ENCODE results near the gene CDC20. TPM values are rescaled to one million over a fixed set of nuclear protein-coding genes. Genes with fewer than 3 reads are reported as not detected.

Gene CDC20
- total and polyA plus RNA-seq, 12 donors, result 0.32 to 12.8 (median 2.3) TPM

DNA sequence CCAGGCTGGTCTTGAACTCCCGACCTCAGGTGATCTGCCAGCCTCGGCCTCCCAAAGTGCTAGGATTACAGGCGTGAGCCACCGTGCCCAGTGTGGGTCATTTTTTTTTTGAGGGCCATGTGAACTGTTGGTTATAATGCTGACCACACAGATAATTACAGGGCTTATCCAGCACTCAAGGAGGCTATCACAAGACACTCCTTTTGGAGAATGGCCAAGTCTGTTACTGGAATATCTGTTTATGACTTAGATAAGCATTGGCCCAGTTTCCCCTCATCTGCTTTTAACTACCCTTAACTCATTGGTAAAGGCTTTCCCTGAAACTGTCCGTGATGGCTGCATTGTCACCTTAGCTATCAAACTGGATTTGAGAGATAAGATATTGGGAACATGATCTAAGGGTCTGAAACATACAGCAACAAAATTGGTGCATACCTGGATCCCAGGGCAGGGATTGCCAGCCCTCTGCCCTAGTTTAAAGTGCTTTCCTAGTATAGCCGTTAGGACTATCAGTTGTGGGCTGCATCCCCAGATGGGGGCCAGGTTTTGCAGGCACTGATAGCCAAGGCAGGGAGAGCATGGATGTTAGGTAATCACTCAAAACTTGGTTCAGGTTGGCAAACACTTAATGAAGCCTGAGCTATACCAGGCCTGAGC is 46.6 kb downstream of the CDC20 start:
- WGBS, 4 donors, result 75 to 83% (median 78%) methylated on average over 6 of the region's 6 CpGs
- peaks cover 0 to 50% of the 10 kb centered on the region in 2 donors for H3K36me3 ChIP-seq (replicated peaks in 1 of 2)
- peak in 2 of 7 donors; percentile 28 to 37 for DNase-seq

DNA sequence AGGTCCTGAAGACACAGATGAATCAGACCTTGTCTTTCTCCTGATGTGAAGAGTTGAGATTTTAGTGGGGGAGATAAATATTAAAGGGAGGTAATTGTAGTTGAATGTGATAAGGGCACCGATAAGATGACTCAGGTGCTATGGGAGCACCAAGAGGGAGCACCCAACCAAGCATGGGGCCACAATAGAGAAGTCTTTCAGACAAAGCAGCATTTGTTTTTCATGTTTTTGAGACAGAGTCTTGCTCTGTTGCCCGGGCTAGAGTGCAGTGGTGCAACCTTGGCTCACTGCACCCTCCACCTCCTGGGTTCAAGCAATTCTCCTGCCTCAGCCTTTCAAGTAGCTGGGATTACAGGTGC is 47.1 kb downstream of the CDC20 start:
- peak overlapping the region in 1 of 5 donors; percentile 21 for H3K27ac ChIP-seq
- 88 to 93% (median 90%) methylated on average over 2 of the region's 2 CpGs for WGBS, 4 donors
- H3K4me1 ChIP-seq (replicated peaks in 1 of 2), result peaks cover 10 to 27% of the 10 kb centered on the region in 2 donors
- no peaks in the 10 kb centered on the region for H3K9me3 ChIP-seq (replicated peaks in 1 of 3)
- TF ChIP-seq, protein P1, sequence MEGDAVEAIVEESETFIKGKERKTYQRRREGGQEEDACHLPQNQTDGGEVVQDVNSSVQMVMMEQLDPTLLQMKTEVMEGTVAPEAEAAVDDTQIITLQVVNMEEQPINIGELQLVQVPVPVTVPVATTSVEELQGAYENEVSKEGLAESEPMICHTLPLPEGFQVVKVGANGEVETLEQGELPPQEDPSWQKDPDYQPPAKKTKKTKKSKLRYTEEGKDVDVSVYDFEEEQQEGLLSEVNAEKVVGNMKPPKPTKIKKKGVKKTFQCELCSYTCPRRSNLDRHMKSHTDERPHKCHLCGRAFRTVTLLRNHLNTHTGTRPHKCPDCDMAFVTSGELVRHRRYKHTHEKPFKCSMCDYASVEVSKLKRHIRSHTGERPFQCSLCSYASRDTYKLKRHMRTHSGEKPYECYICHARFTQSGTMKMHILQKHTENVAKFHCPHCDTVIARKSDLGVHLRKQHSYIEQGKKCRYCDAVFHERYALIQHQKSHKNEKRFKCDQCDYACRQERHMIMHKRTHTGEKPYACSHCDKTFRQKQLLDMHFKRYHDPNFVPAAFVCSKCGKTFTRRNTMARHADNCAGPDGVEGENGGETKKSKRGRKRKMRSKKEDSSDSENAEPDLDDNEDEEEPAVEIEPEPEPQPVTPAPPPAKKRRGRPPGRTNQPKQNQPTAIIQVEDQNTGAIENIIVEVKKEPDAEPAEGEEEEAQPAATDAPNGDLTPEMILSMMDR (IDR thresholded peaks at IDR 0.05), result no peak
- no peak for TF ChIP-seq POLR2A (IDR thresholded peaks at IDR 0.05)
- intact Hi-C loops (cut with DNase I), result no loop called here
- no peak overlapping the region for H3K4me3 ChIP-seq
- no peak for DNase-seq
- H3K36me3 ChIP-seq (replicated peaks in 1 of 2), result peaks cover 0 to 50% of the 10 kb centered on the region in 2 donors
- no peaks in the 10 kb centered on the region for H3K27me3 ChIP-seq

More for the DNA sequence above, 46.6 kb downstream of the CDC20 start:
- Histone ChIP-seq H3K4me3 (no peak overlapping the region), H3K4me1 (replicated peaks in 1 of 2) (peaks cover 14 to 32% of the 10 kb centered on the region in 2 donors), H3K9me3 (replicated peaks in 1 of 3) (no peaks in the 10 kb centered on the region), H3K27me3 (no peaks in the 10 kb centered on the region), H3K27ac (peak overlapping the region in 1 of 5 donors; percentile 21)
- TF ChIP-seq POLR2A (IDR thresholded peaks at IDR 0.05), result no peak
- TF ChIP-seq, protein P1 (IDR thresholded peaks at IDR 0.05), result no peak
- intact Hi-C loops (cut with DNase I), result no loop called here

DNA sequence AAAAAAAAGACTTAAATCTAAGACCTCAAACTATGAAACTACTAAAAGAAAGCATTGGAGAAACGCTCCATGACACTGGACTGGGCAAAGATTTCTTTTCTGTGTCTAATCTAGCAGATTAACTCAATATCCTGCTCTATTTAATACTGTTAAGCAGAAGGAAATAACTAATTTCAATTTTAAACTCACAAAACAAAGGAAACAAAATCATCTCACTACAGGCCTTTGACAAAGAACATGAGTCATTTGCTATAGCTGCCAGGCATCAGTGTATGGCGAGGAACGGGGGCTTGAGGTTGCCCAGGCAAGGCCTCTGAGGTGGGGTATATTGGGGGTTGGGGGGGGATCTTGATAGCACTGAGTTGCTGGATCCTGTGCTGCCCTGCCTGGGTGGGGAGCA is 51.8 kb downstream of the CDC20 start:
- Histone ChIP-seq H3K4me3 (no peak overlapping the region), H3K27me3 (no peaks in the 10 kb centered on the region), H3K36me3 (replicated peaks in 1 of 2) (peaks cover 0 to 24% of the 10 kb centered on the region in 2 donors), H3K27ac (no peak overlapping the region), H3K9me3 (replicated peaks in 1 of 3) (no peaks in the 10 kb centered on the region), H3K4me1 (replicated peaks in 1 of 2) (peaks cover 1 to 2% of the 10 kb centered on the region in 2 donors)
- TF ChIP-seq POLR2A (IDR thresholded peaks at IDR 0.05), result no peak
- WGBS, 4 donors, result 75 to 99% (median 88%) methylated on average over 3 of the region's 3 CpGs
- DNase-seq, result no peak
- intact Hi-C loops (cut with DNase I), result loop anchor here in 1 of 2 donors (5.0 kb wide), 1 partner anchor 173 kb away; no protein-coding TSS in a partner anchor

Small RNAs within 50 kb of the gene (microRNA-seq; reads per million reads assigned to microRNA genes)
- 1.9 to 4.0 (median 2.2) reads per million in 3 donors for gene MIR6734

Other genes with a start within 250 kb of the CDC20 start
- gene EBNA1BP2, start 186.7 kb upstream of the CDC20 start, total RNA-seq, result 10 to 100 TPM; 33.4 to 79.7 (median 52.4) TPM
- gene EBNA1BP2, start 186.7 kb upstream of the CDC20 start, polyA plus RNA-seq, result 100 to 1,000 TPM in 1 of 3 donors, 10 to 100 TPM in 2; 32.6 to 189 (median 37.2) TPM
- gene CFAP57, start 186.7 kb upstream of the CDC20 start, total RNA-seq, result 1 to 10 TPM in 1 of 9 donors, under 1 TPM in 5, not detected in 3; 0.06 to 2.1 (median 0.20) TPM
- 1 to 10 TPM in 1 of 3 donors, under 1 TPM in 2; 0.33 to 1.3 (median 0.37) TPM for gene CFAP57, start 186.7 kb upstream of the CDC20 start, polyA plus RNA-seq
- 1 to 10 TPM in 3 of 9 donors, under 1 TPM in 4, not detected in 2; 0.14 to 2.1 (median 0.89) TPM for gene TMEM125, start 89.0 kb upstream of the CDC20 start, total RNA-seq
- 1 to 10 TPM in 2 of 3 donors, under 1 TPM in 1; 0.72 to 1.6 (median 1.1) TPM for gene TMEM125, start 89.0 kb upstream of the CDC20 start, polyA plus RNA-seq
- gene C1orf210, start 73.4 kb upstream of the CDC20 start, total RNA-seq, result not detected
- gene C1orf210, start 73.4 kb upstream of the CDC20 start, polyA plus RNA-seq, result not detected
- 10 to 100 TPM; 11.6 to 49.8 (median 27.5) TPM for gene TIE1, start 58.0 kb upstream of the CDC20 start, total RNA-seq
- gene TIE1, start 58.0 kb upstream of the CDC20 start, polyA plus RNA-seq, result 10 to 100 TPM in 2 of 3 donors, 1 to 10 TPM in 1; 5.0 to 28.6 (median 19.6) TPM
- gene MPL, start 21.2 kb upstream of the CDC20 start, total RNA-seq, result under 1 TPM in 4 of 9 donors, not detected in 5; 0.11 to 0.61 (median 0.35) TPM
- gene MPL, start 21.2 kb upstream of the CDC20 start, polyA plus RNA-seq, result under 1 TPM in 2 of 3 donors, not detected in 1; 0.15 to 0.40 TPM
- 100 to 1,000 TPM in 2 of 9 donors, 10 to 100 TPM in 7; 24.9 to 111 (median 70.2) TPM for gene ELOVL1, start 9.0 kb downstream of the CDC20 start, total RNA-seq
- gene ELOVL1, start 9.0 kb downstream of the CDC20 start, polyA plus RNA-seq, result 100 to 1,000 TPM in 1 of 3 donors, 10 to 100 TPM in 2; 33.6 to 242 (median 64.2) TPM
- 10 to 100 TPM; 17.3 to 79.1 (median 32.4) TPM for gene MED8, start 30.8 kb downstream of the CDC20 start, total RNA-seq
- gene MED8, start 30.8 kb downstream of the CDC20 start, polyA plus RNA-seq, result 10 to 100 TPM; 26.2 to 58.3 (median 30.0) TPM
- gene SZT2, start 30.9 kb downstream of the CDC20 start, total RNA-seq, result 10 to 100 TPM; 16.1 to 62.3 (median 36.1) TPM
- gene SZT2, start 30.9 kb downstream of the CDC20 start, polyA plus RNA-seq, result 100 to 1,000 TPM in 1 of 3 donors, 10 to 100 TPM in 2; 12.2 to 106 (median 33.3) TPM
- gene HYI, start 95.0 kb downstream of the CDC20 start, total RNA-seq, result 10 to 100 TPM; 27.0 to 66.5 (median 50.8) TPM
- gene HYI, start 95.0 kb downstream of the CDC20 start, polyA plus RNA-seq, result 100 to 1,000 TPM in 2 of 3 donors, 10 to 100 TPM in 1; 24.7 to 209 (median 138) TPM
- 10 to 100 TPM in 8 of 9 donors, 1 to 10 TPM in 1; 9.2 to 92.0 (median 40.7) TPM for gene PTPRF, start 171.9 kb downstream of the CDC20 start, total RNA-seq
- gene PTPRF, start 171.9 kb downstream of the CDC20 start, polyA plus RNA-seq, result 10 to 100 TPM; 10.5 to 21.0 (median 19.9) TPM

Data from adrenal gland (tissue), 12 donors.